ENCODE data around the gene IBSP.

The IBSP gene

GRCh38 chr4:87838890-87839591 lies 39.7 kb downstream of the IBSP start:
- no peak for DNase-seq (ENCODE audit: extremely low read depth, insufficient read length)
- no peak overlapping the region for H3K4me3 ChIP-seq (replicated peaks; ENCODE audit: low read depth, low read length)
- no peaks in the 10 kb centered on the region; the same call in 1 of the 2 replicates for H3K27me3 ChIP-seq (replicated peaks; ENCODE audit: control insufficient read depth, insufficient read depth, low read length)
- H3K36me3 ChIP-seq (ENCODE audit: control insufficient read depth, insufficient read depth, low read length) = no peaks in the 10 kb centered on the region
- peak; percentile 71 for TF ChIP-seq CTCF (IDR thresholded peaks at IDR 0.05; ENCODE audit: insufficient read depth, low read length, poor library complexity, severe bottlenecking)

DNA sequence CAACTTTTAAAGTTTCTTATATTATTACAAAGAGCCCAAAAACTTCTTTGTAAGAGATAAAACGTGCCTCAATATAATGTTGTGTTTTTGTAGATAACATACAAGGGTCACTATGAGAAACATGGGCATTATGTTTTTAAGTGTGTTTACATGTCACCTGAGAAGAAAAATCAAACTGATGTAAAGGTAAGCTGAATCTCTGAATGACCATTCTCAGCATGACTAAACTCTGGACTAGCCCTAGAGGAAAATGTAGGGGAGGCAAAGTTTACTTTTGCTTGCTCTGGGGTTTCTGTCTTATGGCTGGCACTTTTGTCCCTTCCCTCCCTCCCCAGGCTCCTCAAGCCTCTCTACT lies 40.2 kb downstream of the IBSP start:
- no peak overlapping the region for H3K4me3 ChIP-seq (replicated peaks; ENCODE audit: low read depth, low read length)
- no peak for DNase-seq (ENCODE audit: extremely low read depth, insufficient read length)

GRCh38 chr4:87840149-87840548 lies 40.8 kb downstream of the IBSP start:
- H3K4me3 ChIP-seq (replicated peaks; ENCODE audit: low read depth, low read length) = no peak overlapping the region
- no peak for DNase-seq (ENCODE audit: extremely low read depth, insufficient read length)

More for the DNA sequence above, 40.2 kb downstream of the IBSP start:
- Histone ChIP-seq H3K27me3 (replicated peaks; ENCODE audit: control insufficient read depth, insufficient read depth, low read length) (no peaks in the 10 kb centered on the region; the same call in 1 of the 2 replicates), H3K36me3 (ENCODE audit: control insufficient read depth, insufficient read depth, low read length) (no peaks in the 10 kb centered on the region)
- TF ChIP-seq CTCF (IDR thresholded peaks at IDR 0.05; ENCODE audit: insufficient read depth, low read length, poor library complexity, severe bottlenecking) = no peak

GRCh38 chr4:87843936-87844335 lies 44.6 kb downstream of the IBSP start:
- no peak for TF ChIP-seq CTCF (IDR thresholded peaks at IDR 0.05; ENCODE audit: insufficient read depth, low read length, poor library complexity, severe bottlenecking)

More at GRCh38 chr4:87840149-87840548, 40.8 kb downstream of the IBSP start:
- Histone ChIP-seq H3K27me3 (replicated peaks; ENCODE audit: control insufficient read depth, insufficient read depth, low read length) (no peaks in the 10 kb centered on the region; the same call in 1 of the 2 replicates), H3K36me3 (ENCODE audit: control insufficient read depth, insufficient read depth, low read length) (no peaks in the 10 kb centered on the region)
- no peak for TF ChIP-seq CTCF (IDR thresholded peaks at IDR 0.05; ENCODE audit: insufficient read depth, low read length, poor library complexity, severe bottlenecking)

DNA sequence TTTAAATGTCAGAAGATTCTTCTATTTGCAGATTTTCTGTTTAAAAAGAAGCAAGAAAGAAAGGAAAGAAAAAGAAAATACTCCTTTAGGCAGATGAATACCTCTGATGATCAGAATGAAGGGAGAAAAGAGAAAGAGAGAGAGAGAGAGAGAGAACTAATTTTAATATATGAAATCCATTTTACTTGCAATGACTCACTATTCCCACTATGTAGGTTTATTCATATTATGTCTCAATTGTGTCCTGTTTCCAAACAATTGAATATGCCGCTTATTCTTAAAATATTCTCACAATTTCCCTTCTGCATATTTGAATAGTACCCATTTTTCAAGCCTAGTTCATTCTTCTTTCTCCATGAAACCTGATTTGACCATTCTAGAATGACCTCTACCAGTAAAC lies 45.1 kb downstream of the IBSP start:
- no peak for DNase-seq (ENCODE audit: extremely low read depth, insufficient read length)
- Histone ChIP-seq H3K36me3 (ENCODE audit: control insufficient read depth, insufficient read depth, low read length) (no peaks in the 10 kb centered on the region), H3K4me3 (replicated peaks; ENCODE audit: low read depth, low read length) (no peak overlapping the region), H3K27me3 (replicated peaks; ENCODE audit: control insufficient read depth, insufficient read depth, low read length) (no peaks in the 10 kb centered on the region)
- TF ChIP-seq CTCF (IDR thresholded peaks at IDR 0.05; ENCODE audit: insufficient read depth, low read length, poor library complexity, severe bottlenecking) = no peak

More at GRCh38 chr4:87843936-87844335, 44.6 kb downstream of the IBSP start:
- Histone ChIP-seq H3K4me3 (replicated peaks; ENCODE audit: low read depth, low read length) (no peak overlapping the region), H3K36me3 (ENCODE audit: control insufficient read depth, insufficient read depth, low read length) (no peaks in the 10 kb centered on the region), H3K27me3 (replicated peaks; ENCODE audit: control insufficient read depth, insufficient read depth, low read length) (no peaks in the 10 kb centered on the region)
- DNase-seq (ENCODE audit: extremely low read depth, insufficient read length) = no peak
